Breast epithelium (tissue), 4 donors: ENCODE results near the gene CATSPER4. TPM values are rescaled to one million over a fixed set of nuclear protein-coding genes. Genes with fewer than 3 reads are reported as not detected.

Experiments
- DNase-seq, 2 donors: peaks; one replicate each; pipeline ENCODE4 v3.0.0-alpha.2; 2019; ENCODE audit warnings: low spot score in 2 of 2
- H3K27ac ChIP-seq, 2 donors: fragments of 200-600 bp; sonication (generic) in 1 of 2; one replicate each; pipeline ENCODE4 v1.5.1; 2016 to 2019; ENCODE audit warnings: mild to moderate bottlenecking in 1 of 2
- H3K27me3 ChIP-seq, 2 donors: fragments of 200-600 bp; sonication (generic) in 1 of 2; one replicate each; pipeline versions ENCODE4 v1.5.1 to v1.6.0; 2017 to 2019; ENCODE audit warnings: control low read depth in 1 of 2, mild to moderate bottlenecking in 1 of 2
- H3K36me3 ChIP-seq: fragments of 200-600 bp; one replicate; pipeline ENCODE4 v1.5.1; 2019
- H3K4me1 ChIP-seq, 2 donors: fragments of 200-600 bp; sonication (generic); one replicate each; pipeline ENCODE4 v1.5.1; 2016 to 2019; ENCODE audit warnings: control low read depth in 1 of 2
- H3K4me3 ChIP-seq, 3 donors: fragments of 200-600 bp; sonication (generic); 1 replicate in 2 of 3; 2 replicates in 1 of 3; pipeline ENCODE4 v1.5.1; 2016 to 2019; ENCODE audit warnings: mild to moderate bottlenecking in 3 of 3, moderate library complexity in 2 of 3
- H3K9me3 ChIP-seq, 2 donors: fragments of 200-600 bp; sonication (generic) in 1 of 2; one replicate each; pipeline ENCODE4 v1.5.1; 2016 to 2019; ENCODE audit warnings: control low read depth in 1 of 2
- POLR2A ChIP-seq: fragments of 450-650 bp; IDR thresholded peaks from one replicate; pipeline ENCODE4 v1.6.1; 2016; ENCODE audit warnings: antibody characterized with exemption, mild to moderate bottlenecking, moderate library complexity
- POLR2AphosphoS5 ChIP-seq, 3 donors: sonication (generic); formaldehyde crosslinking; IDR thresholded peaks; one replicate each; pipeline ENCODE4 v1.6.1; 2017; ENCODE audit warnings: antibody characterized with exemption in 3 of 3
- intact Hi-C: fragments of 100-400 bp; cut with DNase I; formaldehyde crosslinking; loops from one replicate; pipeline ENCODE4 v1.15.1; 2023; ENCODE audit warnings: low total_unique reads
- total RNA-seq, 3 donors: library from RNA; depleted of rRNA; stranded (reverse); fragments of >200 nt; gene quantifications; one replicate each; pipeline ENCODE4 v1.1.0, GENCODE V29; 2016
- TF ChIP-seq, protein P1 (sequence below), 3 donors: fragments of 450-650 bp; IDR thresholded peaks; one replicate each; pipeline ENCODE4 v1.5.1; 2016 to 2017; ENCODE audit warnings: antibody characterized with exemption in 3 of 3, mild to moderate bottlenecking in 3 of 3, moderate library complexity in 3 of 3

CATSPER4 gene
- not detected for total RNA-seq

DNA sequence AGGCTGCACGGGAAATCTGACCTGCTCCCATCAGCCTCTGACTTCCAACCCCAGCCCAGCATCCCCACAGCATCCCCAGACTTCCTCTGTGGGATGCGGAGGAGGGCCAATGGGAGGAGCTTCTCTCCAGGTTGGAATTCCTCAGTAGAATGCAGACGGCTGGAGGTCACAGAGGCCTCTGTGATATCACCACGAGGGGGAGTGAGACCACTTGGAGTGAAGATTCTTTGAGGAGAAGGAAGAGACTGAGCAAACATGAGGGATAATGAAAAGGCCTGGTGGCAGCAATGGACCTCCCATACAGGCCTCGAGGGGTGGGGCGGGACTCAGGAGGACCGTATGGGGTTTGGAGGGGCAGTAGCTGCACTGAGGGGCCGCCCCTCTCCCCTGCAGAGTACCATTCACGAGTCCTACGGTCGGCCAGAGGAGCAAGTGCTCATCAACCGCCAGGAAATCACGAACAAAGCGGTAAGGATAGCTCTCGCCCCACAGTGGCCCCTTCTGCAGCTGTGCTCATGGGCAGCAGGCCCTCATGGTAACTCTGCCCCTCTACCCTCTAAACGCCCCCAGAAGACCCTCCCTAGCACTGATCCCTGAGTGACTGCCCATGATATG lies at the start of gene CATSPER4:
Gene CATSPER4 (plus strand): TSS at position 230 of the 615 bp plus-strand sequence. CDS start 26 bp downstream, at position 256.
- no peak within 1 kb of the TSS for H3K4me3 ChIP-seq
- no peaks in the 10 kb centered on the region for H3K4me1 ChIP-seq
- TF ChIP-seq POLR2AphosphoS5 (IDR thresholded peaks at IDR 0.05): no peak
- TF ChIP-seq, protein P1, sequence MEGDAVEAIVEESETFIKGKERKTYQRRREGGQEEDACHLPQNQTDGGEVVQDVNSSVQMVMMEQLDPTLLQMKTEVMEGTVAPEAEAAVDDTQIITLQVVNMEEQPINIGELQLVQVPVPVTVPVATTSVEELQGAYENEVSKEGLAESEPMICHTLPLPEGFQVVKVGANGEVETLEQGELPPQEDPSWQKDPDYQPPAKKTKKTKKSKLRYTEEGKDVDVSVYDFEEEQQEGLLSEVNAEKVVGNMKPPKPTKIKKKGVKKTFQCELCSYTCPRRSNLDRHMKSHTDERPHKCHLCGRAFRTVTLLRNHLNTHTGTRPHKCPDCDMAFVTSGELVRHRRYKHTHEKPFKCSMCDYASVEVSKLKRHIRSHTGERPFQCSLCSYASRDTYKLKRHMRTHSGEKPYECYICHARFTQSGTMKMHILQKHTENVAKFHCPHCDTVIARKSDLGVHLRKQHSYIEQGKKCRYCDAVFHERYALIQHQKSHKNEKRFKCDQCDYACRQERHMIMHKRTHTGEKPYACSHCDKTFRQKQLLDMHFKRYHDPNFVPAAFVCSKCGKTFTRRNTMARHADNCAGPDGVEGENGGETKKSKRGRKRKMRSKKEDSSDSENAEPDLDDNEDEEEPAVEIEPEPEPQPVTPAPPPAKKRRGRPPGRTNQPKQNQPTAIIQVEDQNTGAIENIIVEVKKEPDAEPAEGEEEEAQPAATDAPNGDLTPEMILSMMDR (IDR thresholded peaks at IDR 0.05): no peak
- TF ChIP-seq POLR2A: no peak
- no peak within 1 kb of the TSS for H3K27ac ChIP-seq
- no peaks in the 10 kb centered on the region for H3K27me3 ChIP-seq
- no peak for DNase-seq
- intact Hi-C loops: no loop called here
- no peaks in the 10 kb centered on the region for H3K9me3 ChIP-seq
- no peaks in the 10 kb centered on the region for H3K36me3 ChIP-seq

- no peak for DNase-seq
- intact Hi-C loops: no loop called here
- Histone ChIP-seq H3K4me3 (peak overlapping the region in 1 of 3 donors; percentile 12), H3K27me3 (no peaks in the 10 kb centered on the region), H3K9me3 (no peaks in the 10 kb centered on the region), H3K36me3 (no peaks in the 10 kb centered on the region), H3K4me1 (no peaks in the 10 kb centered on the region), H3K27ac (no peak overlapping the region)
- TF ChIP-seq, protein P1 (IDR thresholded peaks at IDR 0.05): no peak
- TF ChIP-seq POLR2A (no peak), POLR2AphosphoS5 (IDR thresholded peaks at IDR 0.05) (no peak)
Observed at GRCh38 chr1:26142159-26142558, 48.2 kb upstream of the CATSPER4 start.

DNA sequence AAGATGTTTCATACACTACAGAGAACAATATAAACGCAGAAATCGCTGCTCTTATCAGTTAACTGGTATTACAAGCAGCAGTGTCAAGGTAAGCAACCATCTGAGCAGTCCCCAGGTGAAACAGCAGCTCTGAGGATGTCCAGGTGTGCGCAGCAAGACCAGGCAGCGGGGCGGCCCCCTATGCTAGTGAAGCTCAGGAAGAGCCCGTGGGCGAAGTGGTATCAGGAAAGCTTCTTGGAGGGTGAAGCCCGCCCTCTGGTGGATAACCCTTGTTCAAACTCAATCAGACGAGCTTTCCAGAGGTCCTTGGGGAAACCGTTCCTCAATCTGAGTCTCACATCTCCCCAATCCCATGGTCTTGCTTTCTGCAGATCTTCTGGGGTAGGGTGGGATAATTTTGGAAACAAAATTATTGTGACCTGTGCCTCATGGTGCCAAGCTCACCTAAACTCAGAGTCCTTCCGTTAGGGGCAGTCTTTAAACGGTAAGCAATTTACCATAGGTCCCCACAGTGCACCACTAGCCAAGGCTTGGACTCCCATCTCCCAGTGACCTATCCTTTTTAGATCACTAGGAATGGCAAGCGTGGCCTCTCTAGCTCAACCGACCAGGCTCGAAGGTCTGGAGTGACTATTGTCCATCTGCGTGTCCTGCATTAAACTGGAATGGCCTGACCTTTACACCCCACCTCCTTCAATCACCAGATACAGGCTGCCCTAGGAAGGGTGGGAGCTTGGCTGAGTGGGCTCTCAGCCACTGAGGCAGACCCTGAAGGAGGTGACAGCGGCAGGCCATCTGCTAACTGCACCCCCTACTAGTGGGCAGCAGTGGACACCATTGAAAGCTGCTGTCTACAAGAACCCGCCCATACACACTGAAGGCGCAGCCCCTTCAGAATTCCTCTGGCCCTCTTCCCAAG lies 45.1 kb upstream of the CATSPER4 start:
- peak; percentile 67 to 68 for DNase-seq
- Histone ChIP-seq H3K4me1 (no peaks in the 10 kb centered on the region), H3K36me3 (no peaks in the 10 kb centered on the region), H3K27ac (no peak overlapping the region), H3K4me3 (no peak overlapping the region), H3K27me3 (no peaks in the 10 kb centered on the region), H3K9me3 (no peaks in the 10 kb centered on the region)
- TF ChIP-seq POLR2AphosphoS5 (IDR thresholded peaks at IDR 0.05): peak in 1 of 3 donors; percentile 37
- TF ChIP-seq, protein P1 (IDR thresholded peaks at IDR 0.05): peak; percentile 34 to 84 (median 80)
- TF ChIP-seq POLR2A: no peak
- intact Hi-C loops: no loop called here

DNA sequence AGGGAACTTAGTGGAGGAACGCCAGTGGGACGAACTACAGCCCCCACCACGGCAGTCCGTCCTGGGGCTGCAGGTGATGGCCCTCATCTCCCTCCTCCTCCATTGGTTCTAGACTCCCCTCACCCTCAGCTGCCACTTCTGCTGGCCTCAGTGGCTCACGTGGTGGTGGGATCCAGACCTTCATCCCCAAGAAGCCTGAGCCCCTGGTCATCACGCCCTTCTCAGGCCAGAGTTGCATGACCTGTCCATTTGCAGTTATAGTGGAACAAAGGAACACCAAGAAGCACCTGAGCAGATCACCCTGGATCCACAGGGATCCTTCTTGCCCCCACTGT lies 44.5 kb upstream of the CATSPER4 start:
- Histone ChIP-seq H3K27ac (no peak overlapping the region), H3K27me3 (no peaks in the 10 kb centered on the region), H3K36me3 (no peaks in the 10 kb centered on the region), H3K4me1 (no peaks in the 10 kb centered on the region), H3K4me3 (no peak overlapping the region), H3K9me3 (no peaks in the 10 kb centered on the region)
- TF ChIP-seq POLR2AphosphoS5 (IDR thresholded peaks at IDR 0.05) (no peak), POLR2A (no peak)
- TF ChIP-seq, protein P1 (IDR thresholded peaks at IDR 0.05): no peak
- peak in 1 of 2 donors; percentile 12 for DNase-seq
- intact Hi-C loops: no loop called here

DNA sequence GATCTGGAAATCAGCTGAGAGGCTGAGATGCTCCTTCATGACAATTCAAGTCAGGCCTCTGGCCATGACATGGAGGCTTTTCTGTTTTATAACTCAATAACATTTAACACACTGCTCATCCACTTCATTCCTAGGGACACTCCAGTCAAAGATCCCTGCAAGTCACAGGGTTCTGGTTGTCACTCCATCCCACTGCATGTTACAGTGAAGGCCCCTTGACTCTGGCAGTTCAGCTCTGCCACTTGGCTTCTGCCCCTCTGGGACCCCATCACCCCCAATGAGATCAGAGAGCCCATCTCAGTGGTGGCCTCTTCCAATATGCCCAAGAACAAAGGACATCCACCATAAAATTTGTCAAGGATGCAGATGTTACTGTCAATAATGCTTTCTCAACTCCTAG lies 41.5 kb upstream of the CATSPER4 start:
- H3K4me1 ChIP-seq: no peaks in the 10 kb centered on the region
- no peaks in the 10 kb centered on the region for H3K27me3 ChIP-seq
- H3K27ac ChIP-seq: no peak overlapping the region
- no peak overlapping the region for H3K4me3 ChIP-seq
- H3K36me3 ChIP-seq: no peaks in the 10 kb centered on the region
- no peaks in the 10 kb centered on the region for H3K9me3 ChIP-seq
- intact Hi-C loops: no loop called here
- no peak for DNase-seq
- TF ChIP-seq, protein P1 (IDR thresholded peaks at IDR 0.05): no peak
- TF ChIP-seq POLR2A: no peak
- no peak for TF ChIP-seq POLR2AphosphoS5 (IDR thresholded peaks at IDR 0.05)
